ENCODE results near the gene GJA1. TPM values are rescaled to one million over a fixed set of nuclear protein-coding genes. Genes with fewer than 3 reads are reported as not detected.
"Not testable (repeated sequence)": the region's sequence is repeated elsewhere in the genome, so short reads cannot be mapped to it uniquely, and the experiment has no call there.

The GJA1 gene
- total and polyA plus RNA-seq, 2 donors (not counting 1 experiment from before 2014, with no cell fraction given): 77.8 to 209 TPM

DNA sequence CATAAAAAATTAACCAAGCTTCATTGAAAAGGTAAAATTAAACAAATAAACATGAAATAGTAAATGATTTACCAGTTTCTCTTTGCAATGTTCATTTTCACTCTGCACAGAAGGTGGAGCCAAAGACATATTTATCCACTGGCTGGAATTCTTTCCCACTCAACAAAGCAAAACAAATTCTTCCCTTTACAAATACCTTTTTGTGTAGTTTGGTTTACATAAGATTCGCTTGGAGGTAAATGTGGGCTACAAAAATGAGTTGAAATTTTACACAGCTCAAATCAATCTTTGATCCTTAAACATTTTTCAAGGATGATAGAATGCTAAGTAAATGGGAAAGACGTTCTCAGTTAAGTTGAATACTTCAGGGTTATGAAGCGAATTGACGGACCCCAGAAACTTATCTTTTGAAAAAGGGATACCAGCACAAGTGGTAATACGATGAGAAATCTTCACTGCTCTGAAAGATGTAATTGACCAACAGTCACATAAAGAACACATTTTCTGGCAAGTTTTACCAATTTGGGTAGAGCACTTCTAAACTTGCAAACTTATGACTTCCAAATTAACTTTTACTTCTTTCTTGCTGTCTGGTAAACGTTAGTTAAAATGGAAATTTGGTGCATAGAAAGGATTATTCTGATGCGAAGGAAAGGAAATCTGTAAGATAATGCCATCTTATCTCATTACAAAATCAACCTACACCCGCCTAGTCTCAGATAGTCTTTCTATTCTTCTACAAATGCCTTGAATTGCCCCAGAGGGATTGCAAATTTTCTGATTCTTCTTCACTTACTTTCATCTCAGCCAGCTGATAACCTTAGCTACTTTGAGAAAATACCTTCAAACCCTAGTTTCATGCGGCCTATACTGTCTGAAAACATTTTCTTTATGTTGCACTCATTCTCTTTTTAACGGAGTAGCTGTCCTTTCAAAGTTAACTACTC lies 4.7 kb upstream of the GJA1 start:
- H2AFZ ChIP-seq (ENCODE audit: low read length): no peak overlapping the region
- H3K4me2 ChIP-seq (ENCODE audit: extremely low read depth, insufficient read depth, low read length): no peak overlapping the region
- no peaks in the 10 kb centered on the region for H3K36me3 ChIP-seq (ENCODE audit: control insufficient read depth, insufficient read depth, low read length)
- H3K79me2 ChIP-seq (ENCODE audit: control insufficient read depth, insufficient read depth, low read length): no peaks in the 10 kb centered on the region
- no peak overlapping the region for H3K27ac ChIP-seq (ENCODE audit: insufficient read depth, low read length)
- H4K20me1 ChIP-seq (ENCODE audit: control insufficient read depth, extremely low read depth, insufficient read depth, low read length): no peaks in the 10 kb centered on the region
- no peaks in the 10 kb centered on the region for H3K9me3 ChIP-seq (ENCODE audit: control insufficient read depth, insufficient read depth, low read depth, low read length)
- peak; percentile 41 to 66 for DNase-seq (ENCODE audit: low read depth in 2 of 2)
- no peak for TF ChIP-seq EZH2 (IDR thresholded peaks at IDR 0.05; ENCODE audit: low read length, missing control alignments)
- TF ChIP-seq, protein P1, sequence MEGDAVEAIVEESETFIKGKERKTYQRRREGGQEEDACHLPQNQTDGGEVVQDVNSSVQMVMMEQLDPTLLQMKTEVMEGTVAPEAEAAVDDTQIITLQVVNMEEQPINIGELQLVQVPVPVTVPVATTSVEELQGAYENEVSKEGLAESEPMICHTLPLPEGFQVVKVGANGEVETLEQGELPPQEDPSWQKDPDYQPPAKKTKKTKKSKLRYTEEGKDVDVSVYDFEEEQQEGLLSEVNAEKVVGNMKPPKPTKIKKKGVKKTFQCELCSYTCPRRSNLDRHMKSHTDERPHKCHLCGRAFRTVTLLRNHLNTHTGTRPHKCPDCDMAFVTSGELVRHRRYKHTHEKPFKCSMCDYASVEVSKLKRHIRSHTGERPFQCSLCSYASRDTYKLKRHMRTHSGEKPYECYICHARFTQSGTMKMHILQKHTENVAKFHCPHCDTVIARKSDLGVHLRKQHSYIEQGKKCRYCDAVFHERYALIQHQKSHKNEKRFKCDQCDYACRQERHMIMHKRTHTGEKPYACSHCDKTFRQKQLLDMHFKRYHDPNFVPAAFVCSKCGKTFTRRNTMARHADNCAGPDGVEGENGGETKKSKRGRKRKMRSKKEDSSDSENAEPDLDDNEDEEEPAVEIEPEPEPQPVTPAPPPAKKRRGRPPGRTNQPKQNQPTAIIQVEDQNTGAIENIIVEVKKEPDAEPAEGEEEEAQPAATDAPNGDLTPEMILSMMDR (conservative IDR thresholded peaks at IDR 0.05 in 1 of 2, IDR thresholded peaks at IDR 0.05 in 1 of 2; ENCODE audit: low read depth in 1 of 2, low read length in 2 of 2): peak; percentile 54 to 64
- no peaks in the 10 kb centered on the region for H3K4me1 ChIP-seq (ENCODE audit: control insufficient read depth, extremely low read depth, insufficient read depth, low read length)
- H3K4me3 ChIP-seq (replicated peaks in 1 of 4; ENCODE audit: control extremely low read depth in 1 of 4, insufficient read depth in 1 of 4, low read depth in 3 of 4, low read length in 4 of 4): no peak overlapping the region
- H3K27me3 ChIP-seq (ENCODE audit: control insufficient read depth, insufficient read depth, low read length): no peaks in the 10 kb centered on the region
- no peak overlapping the region for H3K9ac ChIP-seq (ENCODE audit: insufficient read depth, low read length)

DNA sequence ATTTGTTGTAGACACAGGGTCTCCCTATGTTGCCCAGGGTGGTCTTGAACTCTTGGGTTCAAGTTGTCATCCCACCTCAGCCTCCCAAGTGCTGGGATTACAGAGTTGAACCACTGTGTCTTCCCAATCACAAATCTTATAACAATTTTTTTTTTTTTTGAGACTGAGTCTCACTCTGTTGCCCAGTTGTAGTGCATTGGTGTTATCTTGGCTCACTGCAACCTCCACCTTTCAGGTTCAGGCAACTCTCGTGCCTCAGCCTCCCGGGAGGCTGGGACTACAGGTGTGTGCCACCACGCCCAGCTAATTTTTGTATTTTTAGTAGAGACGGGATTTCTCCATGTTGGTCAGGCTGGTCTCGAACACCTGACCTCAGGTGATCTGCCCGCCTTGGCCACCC lies 3.7 kb upstream of the GJA1 start:
- H3K9ac ChIP-seq (ENCODE audit: insufficient read depth, low read length); H2AFZ ChIP-seq (ENCODE audit: low read length); DNase-seq (ENCODE audit: low read depth in 2 of 2); H3K9me3 ChIP-seq (ENCODE audit: control insufficient read depth, insufficient read depth, low read depth, low read length); H3K4me3 ChIP-seq (replicated peaks in 1 of 4; ENCODE audit: control extremely low read depth in 1 of 4, insufficient read depth in 1 of 4, low read depth in 3 of 4, low read length in 4 of 4); H3K36me3 ChIP-seq (ENCODE audit: control insufficient read depth, insufficient read depth, low read length); H3K27ac ChIP-seq (ENCODE audit: insufficient read depth, low read length); H3K27me3 ChIP-seq (ENCODE audit: control insufficient read depth, insufficient read depth, low read length); H3K4me2 ChIP-seq (ENCODE audit: extremely low read depth, insufficient read depth, low read length); H3K79me2 ChIP-seq (ENCODE audit: control insufficient read depth, insufficient read depth, low read length); H3K4me1 ChIP-seq (ENCODE audit: control insufficient read depth, extremely low read depth, insufficient read depth, low read length); H4K20me1 ChIP-seq (ENCODE audit: control insufficient read depth, extremely low read depth, insufficient read depth, low read length): not testable (repeated sequence)

DNA sequence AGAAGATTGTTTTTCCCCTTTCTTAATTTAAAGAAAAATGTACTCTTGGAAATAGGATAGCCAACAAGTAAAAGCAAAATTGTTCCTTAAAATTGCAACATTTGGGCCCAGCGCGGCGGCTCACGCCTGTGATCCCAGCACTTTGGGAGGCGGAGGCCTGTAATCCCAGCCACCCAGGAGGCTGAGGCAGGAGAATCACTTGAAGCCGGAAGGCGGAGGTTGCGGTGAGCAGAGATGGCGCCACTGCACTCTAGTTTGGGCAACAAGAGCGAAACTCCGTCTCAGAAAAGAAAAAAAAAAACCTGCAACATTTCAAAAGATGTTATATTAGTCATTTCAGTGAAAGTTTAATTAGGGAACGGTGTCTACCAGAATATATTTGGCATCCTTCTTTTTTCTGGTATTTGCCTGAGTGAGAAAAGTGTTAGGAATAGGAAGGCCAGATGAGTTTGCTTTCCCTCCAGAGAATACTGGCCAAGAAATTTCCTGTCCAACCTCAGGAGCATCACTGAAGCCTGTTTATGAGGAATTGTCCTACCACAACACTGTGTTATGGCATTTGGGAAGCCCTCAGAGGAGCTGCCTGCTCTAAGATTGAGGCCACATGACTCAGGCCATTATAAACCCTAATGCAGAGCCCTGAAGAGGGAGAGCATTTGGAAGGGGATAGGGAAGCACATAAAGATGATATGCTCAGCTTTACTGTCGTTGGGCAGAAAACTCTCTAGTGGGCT lies 1.2 kb upstream of the GJA1 start:
- TF ChIP-seq, protein P1 (conservative IDR thresholded peaks at IDR 0.05 in 1 of 2, IDR thresholded peaks at IDR 0.05 in 1 of 2; ENCODE audit: low read depth in 1 of 2, low read length in 2 of 2): no peak
- TF ChIP-seq EZH2 (IDR thresholded peaks at IDR 0.05; ENCODE audit: low read length, missing control alignments): no peak
- no peak overlapping the region for H3K27ac ChIP-seq (ENCODE audit: insufficient read depth, low read length)
- H3K4me1 ChIP-seq (ENCODE audit: control insufficient read depth, extremely low read depth, insufficient read depth, low read length): no peaks in the 10 kb centered on the region
- H4K20me1 ChIP-seq (ENCODE audit: control insufficient read depth, extremely low read depth, insufficient read depth, low read length): no peaks in the 10 kb centered on the region
- DNase-seq (ENCODE audit: low read depth in 2 of 2): peak in 1 of 2 donors; percentile 34
- no peak overlapping the region for H3K4me3 ChIP-seq (replicated peaks in 1 of 4; ENCODE audit: control extremely low read depth in 1 of 4, insufficient read depth in 1 of 4, low read depth in 3 of 4, low read length in 4 of 4)
- no peaks in the 10 kb centered on the region for H3K36me3 ChIP-seq (ENCODE audit: control insufficient read depth, insufficient read depth, low read length)
- peaks cover 30% of the 10 kb centered on the region for H3K79me2 ChIP-seq (ENCODE audit: control insufficient read depth, insufficient read depth, low read length)
- no peak overlapping the region for H3K4me2 ChIP-seq (ENCODE audit: extremely low read depth, insufficient read depth, low read length)
- H2AFZ ChIP-seq (ENCODE audit: low read length): peak overlapping the region; percentile 21
- H3K9me3 ChIP-seq (ENCODE audit: control insufficient read depth, insufficient read depth, low read depth, low read length): no peaks in the 10 kb centered on the region
- no peak overlapping the region for H3K9ac ChIP-seq (ENCODE audit: insufficient read depth, low read length)
- no peaks in the 10 kb centered on the region for H3K27me3 ChIP-seq (ENCODE audit: control insufficient read depth, insufficient read depth, low read length)
